CD4-positive, alpha-beta T cell treated with Interleukin-2 at 100 ng/mL for 4 hours (primary cell): ENCODE results near the gene HMSD.

ENCODE experiments used
- DNase-seq: peaks from one replicate; pipeline ENCODE4 v3.0.0-alpha.2; 2020; ENCODE audit warnings: low spot score

The HMSD gene

GRCh38 chr18:63956755-63957154 is 7.7 kb downstream of the HMSD start:
- no peak for DNase-seq

- DNase-seq: no peak
Observed at GRCh38 chr18:63960891-63961290, 11.8 kb downstream of the HMSD start.

GRCh38 chr18:63961435-63961980 is 12.4 kb downstream of the HMSD start:
- DNase-seq: no peak

- no peak for DNase-seq
Observed at GRCh38 chr18:63962137-63962536, 13.0 kb downstream of the HMSD start.

- DNase-seq: peak; percentile 75
Observed at GRCh38 chr18:63963615-63964256, 14.6 kb downstream of the HMSD start.

- DNase-seq: no peak
Observed at GRCh38 chr18:63964908-63965307, 15.8 kb downstream of the HMSD start.

GRCh38 chr18:63965716-63966330 is 16.7 kb downstream of the HMSD start:
- DNase-seq: no peak

GRCh38 chr18:63969942-63970808 is 21.1 kb downstream of the HMSD start, which contains the start of gene SERPINB8:
Gene SERPINB8 (plus strand): TSS chr18:63970081. CDS start chr18:63978309, 8,228 bp downstream.
- peak; percentile 83 for DNase-seq

GRCh38 chr18:63970809-63971205 is 21.7 kb downstream of the HMSD start:
- DNase-seq: no peak

- no peak for DNase-seq
Observed at GRCh38 chr18:63971320-63972001, 22.4 kb downstream of the HMSD start.

GRCh38 chr18:63972002-63972376 is 22.9 kb downstream of the HMSD start:
- DNase-seq: no peak

GRCh38 chr18:63974991-63975390 is 25.9 kb downstream of the HMSD start:
- DNase-seq: peak; percentile 47

GRCh38 chr18:63975628-63976027 is 26.5 kb downstream of the HMSD start:
- no peak for DNase-seq

GRCh38 chr18:63977040-63977439 is 27.9 kb downstream of the HMSD start:
- DNase-seq: no peak

- DNase-seq: peak; percentile 64
Observed at GRCh38 chr18:63979409-63979920, 30.4 kb downstream of the HMSD start.

- no peak for DNase-seq
Observed at GRCh38 chr18:63980027-63980426, 30.9 kb downstream of the HMSD start.

GRCh38 chr18:63980896-63981460 is 31.9 kb downstream of the HMSD start:
- no peak for DNase-seq

GRCh38 chr18:63981719-63982118 is 32.6 kb downstream of the HMSD start:
- no peak for DNase-seq

GRCh38 chr18:63982361-63982760 is 33.3 kb downstream of the HMSD start:
- no peak for DNase-seq

- DNase-seq: no peak
Observed at GRCh38 chr18:63986885-63987284, 37.8 kb downstream of the HMSD start.

GRCh38 chr18:63987743-63988142 is 38.6 kb downstream of the HMSD start:
- DNase-seq: no peak

GRCh38 chr18:63992751-63993150 is 43.6 kb downstream of the HMSD start:
- no peak for DNase-seq
